Peyer's patch (tissue), 4 donors: ENCODE results near the gene FBH1.

ENCODE experiments used
- POLR2A ChIP-seq, 2 donors: fragments of 450-650 bp; IDR thresholded peaks; one replicate each; pipeline ENCODE4 v1.5.1; 2017; ENCODE audit warnings: antibody characterized with exemption in 2 of 2, mild to moderate bottlenecking in 2 of 2, moderate library complexity in 2 of 2
- TF ChIP-seq, protein P1 (sequence below), 6 experiments: fragments of 450-650 bp in 4 of 6; fragments of 200-600 bp in 2 of 6; sonication (generic) in 1 of 6; IDR thresholded peaks; one replicate each; pipeline ENCODE4 v1.5.1; 2017 to 2019; ENCODE audit warnings: antibody characterized with exemption in 6 of 6, mild to moderate bottlenecking in 3 of 6, moderate library complexity in 1 of 6

DNA sequence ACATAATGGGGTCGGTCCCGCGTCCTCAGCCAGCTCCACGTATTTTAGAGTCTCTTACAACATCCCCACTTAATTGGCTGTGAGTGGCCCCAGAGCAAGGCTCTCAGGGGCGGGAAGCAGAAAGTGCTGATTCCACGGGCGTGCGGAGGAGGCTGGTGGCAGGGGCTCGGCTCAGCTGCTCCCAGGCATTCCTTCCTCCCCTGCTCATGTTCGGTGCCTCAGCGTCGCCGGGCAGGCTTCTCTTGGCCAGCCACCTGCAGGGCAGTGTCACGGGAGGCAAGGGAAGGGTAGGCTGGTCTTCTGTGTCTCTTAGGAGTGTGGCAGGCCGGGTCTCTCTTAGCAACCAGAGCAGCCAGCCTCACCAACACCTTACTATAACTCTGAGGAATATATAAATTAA, 53.5 kb downstream of the FBH1 start:
- TF ChIP-seq, protein P1, sequence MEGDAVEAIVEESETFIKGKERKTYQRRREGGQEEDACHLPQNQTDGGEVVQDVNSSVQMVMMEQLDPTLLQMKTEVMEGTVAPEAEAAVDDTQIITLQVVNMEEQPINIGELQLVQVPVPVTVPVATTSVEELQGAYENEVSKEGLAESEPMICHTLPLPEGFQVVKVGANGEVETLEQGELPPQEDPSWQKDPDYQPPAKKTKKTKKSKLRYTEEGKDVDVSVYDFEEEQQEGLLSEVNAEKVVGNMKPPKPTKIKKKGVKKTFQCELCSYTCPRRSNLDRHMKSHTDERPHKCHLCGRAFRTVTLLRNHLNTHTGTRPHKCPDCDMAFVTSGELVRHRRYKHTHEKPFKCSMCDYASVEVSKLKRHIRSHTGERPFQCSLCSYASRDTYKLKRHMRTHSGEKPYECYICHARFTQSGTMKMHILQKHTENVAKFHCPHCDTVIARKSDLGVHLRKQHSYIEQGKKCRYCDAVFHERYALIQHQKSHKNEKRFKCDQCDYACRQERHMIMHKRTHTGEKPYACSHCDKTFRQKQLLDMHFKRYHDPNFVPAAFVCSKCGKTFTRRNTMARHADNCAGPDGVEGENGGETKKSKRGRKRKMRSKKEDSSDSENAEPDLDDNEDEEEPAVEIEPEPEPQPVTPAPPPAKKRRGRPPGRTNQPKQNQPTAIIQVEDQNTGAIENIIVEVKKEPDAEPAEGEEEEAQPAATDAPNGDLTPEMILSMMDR (IDR thresholded peaks at IDR 0.05) = no peak
- no peak for TF ChIP-seq POLR2A (IDR thresholded peaks at IDR 0.05)
